ENCODE data around the gene PRR16.
A peak's percentile ranks its signal among the peaks of the same experiment; 100 is the strongest.
"Not testable (repeated sequence)": the region's sequence is repeated elsewhere in the genome, so short reads cannot be mapped to it uniquely, and the experiment has no call there.

The PRR16 gene

GRCh38 chr5:120463991-120464626 is at the start of gene PRR16:
Gene PRR16, plus strand, starts transcription at chr5:120464300.
- no peak for DNase-seq

GRCh38 chr5:120415985-120416384 is 48.1 kb upstream of the PRR16 start:
- no peak for DNase-seq

- no peak for DNase-seq
These were observed 45.0 kb upstream of the PRR16 start for GRCh38 chr5:120419127-120419526.

- not testable (repeated sequence) for DNase-seq
These were observed 37.3 kb upstream of the PRR16 start for GRCh38 chr5:120426633-120427275.

- no peak for DNase-seq
These were observed 33.5 kb upstream of the PRR16 start for GRCh38 chr5:120430572-120430971.

GRCh38 chr5:120432861-120433260 is 31.2 kb upstream of the PRR16 start:
- DNase-seq = no peak

GRCh38 chr5:120435129-120435528 is 29.0 kb upstream of the PRR16 start:
- DNase-seq = no peak

GRCh38 chr5:120436996-120437395 is 27.1 kb upstream of the PRR16 start:
- no peak for DNase-seq

GRCh38 chr5:120442694-120443093 is 21.4 kb upstream of the PRR16 start:
- DNase-seq = no peak

- no peak for DNase-seq
These were observed 20.5 kb upstream of the PRR16 start for GRCh38 chr5:120443607-120444006.

- no peak for DNase-seq
These were observed 18.0 kb upstream of the PRR16 start for GRCh38 chr5:120446068-120446492.

GRCh38 chr5:120446901-120447300 is 17.2 kb upstream of the PRR16 start:
- DNase-seq = no peak

- no peak for DNase-seq
These were observed 16.3 kb upstream of the PRR16 start for GRCh38 chr5:120447706-120448239.

- no peak for DNase-seq
These were observed 14.6 kb upstream of the PRR16 start for GRCh38 chr5:120449501-120449900.

GRCh38 chr5:120450910-120451309 is 13.2 kb upstream of the PRR16 start:
- DNase-seq = no peak

- DNase-seq = no peak
These were observed 12.7 kb upstream of the PRR16 start for GRCh38 chr5:120451445-120451844.

GRCh38 chr5:120452471-120452870 is 11.6 kb upstream of the PRR16 start:
- no peak for DNase-seq

GRCh38 chr5:120454094-120454798 is 9.9 kb upstream of the PRR16 start:
- no peak for DNase-seq

GRCh38 chr5:120456006-120456405 is 8.1 kb upstream of the PRR16 start:
- no peak for DNase-seq

GRCh38 chr5:120457839-120458507 is 6.1 kb upstream of the PRR16 start:
- peak; percentile 15 for DNase-seq

- DNase-seq = not testable (repeated sequence)
These were observed 5.6 kb upstream of the PRR16 start for GRCh38 chr5:120458508-120458847.

- no peak for DNase-seq
These were observed 2.8 kb upstream of the PRR16 start for GRCh38 chr5:120461251-120461650.

- DNase-seq = no peak
These were observed 957 bp upstream of the PRR16 start for GRCh38 chr5:120463006-120463680.
